ENCODE data around the gene WNT11.

Gene WNT11

GRCh38 chr11:76229690-76230240 is 23.5 kb upstream of the WNT11 start:
- TF ChIP-seq, protein P1, sequence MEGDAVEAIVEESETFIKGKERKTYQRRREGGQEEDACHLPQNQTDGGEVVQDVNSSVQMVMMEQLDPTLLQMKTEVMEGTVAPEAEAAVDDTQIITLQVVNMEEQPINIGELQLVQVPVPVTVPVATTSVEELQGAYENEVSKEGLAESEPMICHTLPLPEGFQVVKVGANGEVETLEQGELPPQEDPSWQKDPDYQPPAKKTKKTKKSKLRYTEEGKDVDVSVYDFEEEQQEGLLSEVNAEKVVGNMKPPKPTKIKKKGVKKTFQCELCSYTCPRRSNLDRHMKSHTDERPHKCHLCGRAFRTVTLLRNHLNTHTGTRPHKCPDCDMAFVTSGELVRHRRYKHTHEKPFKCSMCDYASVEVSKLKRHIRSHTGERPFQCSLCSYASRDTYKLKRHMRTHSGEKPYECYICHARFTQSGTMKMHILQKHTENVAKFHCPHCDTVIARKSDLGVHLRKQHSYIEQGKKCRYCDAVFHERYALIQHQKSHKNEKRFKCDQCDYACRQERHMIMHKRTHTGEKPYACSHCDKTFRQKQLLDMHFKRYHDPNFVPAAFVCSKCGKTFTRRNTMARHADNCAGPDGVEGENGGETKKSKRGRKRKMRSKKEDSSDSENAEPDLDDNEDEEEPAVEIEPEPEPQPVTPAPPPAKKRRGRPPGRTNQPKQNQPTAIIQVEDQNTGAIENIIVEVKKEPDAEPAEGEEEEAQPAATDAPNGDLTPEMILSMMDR (IDR thresholded peaks at IDR 0.05; ENCODE audit: low read depth, low read length) = no peak
- no peak overlapping the region for H3K4me3 ChIP-seq (replicated peaks in 1 of 2; ENCODE audit: low read depth in 2 of 2, low read length in 2 of 2)
- DNase-seq (ENCODE audit: low read depth in 2 of 2) = no peak

DNA sequence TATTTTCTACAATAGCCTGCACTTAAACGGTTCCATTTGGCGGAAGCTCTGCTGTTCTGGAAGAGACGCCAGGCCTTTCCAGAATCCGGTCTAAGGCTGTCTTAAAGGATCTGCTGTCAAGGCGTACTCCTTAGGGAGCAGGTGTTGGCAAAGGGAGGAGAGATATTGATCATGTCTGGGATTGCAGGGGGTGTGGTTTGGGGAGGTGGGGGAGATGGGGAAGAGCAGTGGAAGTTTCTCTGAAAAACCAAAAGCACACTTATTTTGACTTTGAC is 22.5 kb upstream of the WNT11 start:
- TF ChIP-seq, protein P1 (IDR thresholded peaks at IDR 0.05; ENCODE audit: low read depth, low read length) = no peak
- DNase-seq (ENCODE audit: low read depth in 2 of 2) = no peak
- H3K4me3 ChIP-seq (replicated peaks in 1 of 2; ENCODE audit: low read depth in 2 of 2, low read length in 2 of 2) = no peak overlapping the region

- no peak for DNase-seq (ENCODE audit: low read depth in 2 of 2)
- TF ChIP-seq, protein P1 (IDR thresholded peaks at IDR 0.05; ENCODE audit: low read depth, low read length) = no peak
These were observed 22.0 kb upstream of the WNT11 start for GRCh38 chr11:76228071-76228874.

DNA sequence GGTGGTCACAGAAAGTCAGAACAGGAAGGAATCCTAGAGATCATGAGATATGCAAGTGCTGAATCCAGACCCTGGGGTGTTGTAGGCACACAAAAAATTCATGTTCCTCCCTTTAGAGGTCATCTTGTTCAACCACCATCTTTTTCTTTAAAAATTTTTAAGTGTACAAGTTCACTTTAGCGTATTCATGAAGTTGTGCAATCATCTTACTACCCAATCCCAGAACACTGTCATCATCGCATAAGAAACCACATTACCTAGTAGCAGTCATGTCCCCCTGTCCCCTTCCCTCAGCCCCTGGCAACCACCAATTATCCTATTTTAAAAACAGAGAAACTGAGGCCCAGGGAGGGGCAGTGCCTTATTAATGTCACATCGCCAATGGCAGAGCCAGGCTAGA is 20.3 kb upstream of the WNT11 start:
- no peak overlapping the region for H3K4me3 ChIP-seq (replicated peaks in 1 of 2; ENCODE audit: low read depth in 2 of 2, low read length in 2 of 2)
- DNase-seq (ENCODE audit: low read depth in 2 of 2) = no peak
- TF ChIP-seq, protein P1 (IDR thresholded peaks at IDR 0.05; ENCODE audit: low read depth, low read length) = no peak

More at GRCh38 chr11:76228071-76228874, 22.0 kb upstream of the WNT11 start:
- no peak overlapping the region for H3K4me3 ChIP-seq (replicated peaks in 1 of 2; ENCODE audit: low read depth in 2 of 2, low read length in 2 of 2)

DNA sequence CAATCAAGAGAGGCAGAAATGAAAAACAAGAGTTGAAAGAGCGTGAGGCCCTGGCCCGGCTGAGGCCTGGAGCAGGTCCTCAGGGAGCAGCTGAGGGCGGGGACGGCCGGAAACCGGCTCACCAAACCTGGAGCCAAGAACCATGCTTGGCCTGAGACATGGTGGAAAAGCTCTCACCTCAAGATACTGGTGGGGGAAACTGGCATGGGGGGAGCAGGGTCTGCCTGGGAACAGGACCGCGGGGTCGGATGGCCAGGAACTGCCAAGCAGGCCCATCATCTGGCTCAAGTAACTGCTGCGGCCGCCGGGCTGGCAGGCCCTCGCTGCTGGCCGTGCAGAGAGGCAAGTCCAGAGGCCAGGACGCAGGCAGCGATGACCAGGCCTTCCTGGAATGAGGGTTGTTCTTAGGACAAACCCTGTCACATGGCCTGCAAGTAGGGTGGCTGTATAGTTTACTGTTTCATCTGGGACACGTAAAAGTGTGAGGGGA is 18.9 kb upstream of the WNT11 start:
- no peak overlapping the region for H3K4me3 ChIP-seq (replicated peaks in 1 of 2; ENCODE audit: low read depth in 2 of 2, low read length in 2 of 2)
- TF ChIP-seq, protein P1 (IDR thresholded peaks at IDR 0.05; ENCODE audit: low read depth, low read length) = no peak
- DNase-seq (ENCODE audit: low read depth in 2 of 2) = peak in 1 of 2 donors; percentile 57

- no peak overlapping the region for H3K4me3 ChIP-seq (replicated peaks in 1 of 2; ENCODE audit: low read depth in 2 of 2, low read length in 2 of 2)
- DNase-seq (ENCODE audit: low read depth in 2 of 2) = no peak
- TF ChIP-seq, protein P1 (IDR thresholded peaks at IDR 0.05; ENCODE audit: low read depth, low read length) = no peak
These were observed 18.3 kb upstream of the WNT11 start for GRCh38 chr11:76224461-76225121.
